Measurements from ENCODE around the gene ADGRF3.
"Not testable (repeated sequence)": the region's sequence is repeated elsewhere in the genome, so short reads cannot be mapped to it uniquely, and the experiment has no call there.

The ADGRF3 gene

GRCh38 chr2:26314243-26314642, 32.3 kb downstream of the ADGRF3 start:
- no peak for DNase-seq

- no peak for DNase-seq
Observed at GRCh38 chr2:26313446-26313845, 33.1 kb downstream of the ADGRF3 start.

- DNase-seq: no peak
Observed at GRCh38 chr2:26312471-26312870, 34.1 kb downstream of the ADGRF3 start.

GRCh38 chr2:26309921-26310320, 36.7 kb downstream of the ADGRF3 start:
- no peak for DNase-seq

- no peak for DNase-seq
Observed at GRCh38 chr2:26305540-26305939, 41.0 kb downstream of the ADGRF3 start.

- DNase-seq: not testable (repeated sequence)
Observed at GRCh38 chr2:26305094-26305493, 41.5 kb downstream of the ADGRF3 start.

- DNase-seq: no peak
Observed at GRCh38 chr2:26302846-26303245, 43.7 kb downstream of the ADGRF3 start.

- DNase-seq: peak; percentile 25
Observed at GRCh38 chr2:26300234-26300925, 46.2 kb downstream of the ADGRF3 start.

- DNase-seq: peak; percentile 46
Observed at GRCh38 chr2:26299471-26300101, 47.0 kb downstream of the ADGRF3 start.

GRCh38 chr2:26298638-26299393, 47.8 kb downstream of the ADGRF3 start:
- peak; percentile 17 for DNase-seq

- DNase-seq: no peak
Observed at GRCh38 chr2:26298286-26298637, 48.3 kb downstream of the ADGRF3 start.

- DNase-seq: no peak
Observed at GRCh38 chr2:26297061-26297460, 49.5 kb downstream of the ADGRF3 start.

- no peak for DNase-seq
Observed at GRCh38 chr2:26295511-26295910, 51.1 kb downstream of the ADGRF3 start.

- DNase-seq: no peak
Observed at GRCh38 chr2:26292646-26293045, 53.9 kb downstream of the ADGRF3 start.

- DNase-seq: no peak
Observed at GRCh38 chr2:26290001-26290400, 56.6 kb downstream of the ADGRF3 start.

- no peak for DNase-seq
Observed at GRCh38 chr2:26285931-26286330, 60.7 kb downstream of the ADGRF3 start.

- DNase-seq: no peak
Observed at GRCh38 chr2:26284132-26284531, 62.5 kb downstream of the ADGRF3 start.

- no peak for DNase-seq
Observed at GRCh38 chr2:26283606-26284005, 63.0 kb downstream of the ADGRF3 start.

GRCh38 chr2:26281226-26281625, 65.4 kb downstream of the ADGRF3 start:
- no peak for DNase-seq

- DNase-seq: no peak
Observed at GRCh38 chr2:26279886-26280285, 66.7 kb downstream of the ADGRF3 start.

GRCh38 chr2:26276484-26277227, 69.9 kb downstream of the ADGRF3 start:
- DNase-seq: no peak

- DNase-seq: no peak
Observed at GRCh38 chr2:26274058-26274613, 72.5 kb downstream of the ADGRF3 start.

GRCh38 chr2:26273501-26273900, 73.1 kb downstream of the ADGRF3 start:
- DNase-seq: no peak

All from central memory CD4-positive, alpha-beta T cell (primary cell).